Inferior parietal cortex (tissue), 1 donor: ENCODE data around the gene DDX39A.

Experiments used
- DNase-seq: peaks from one replicate; pipeline ENCODE4 v3.0.0-alpha.2; 2016; ENCODE audit errors: extremely low spot score

DDX39A gene

DNA sequence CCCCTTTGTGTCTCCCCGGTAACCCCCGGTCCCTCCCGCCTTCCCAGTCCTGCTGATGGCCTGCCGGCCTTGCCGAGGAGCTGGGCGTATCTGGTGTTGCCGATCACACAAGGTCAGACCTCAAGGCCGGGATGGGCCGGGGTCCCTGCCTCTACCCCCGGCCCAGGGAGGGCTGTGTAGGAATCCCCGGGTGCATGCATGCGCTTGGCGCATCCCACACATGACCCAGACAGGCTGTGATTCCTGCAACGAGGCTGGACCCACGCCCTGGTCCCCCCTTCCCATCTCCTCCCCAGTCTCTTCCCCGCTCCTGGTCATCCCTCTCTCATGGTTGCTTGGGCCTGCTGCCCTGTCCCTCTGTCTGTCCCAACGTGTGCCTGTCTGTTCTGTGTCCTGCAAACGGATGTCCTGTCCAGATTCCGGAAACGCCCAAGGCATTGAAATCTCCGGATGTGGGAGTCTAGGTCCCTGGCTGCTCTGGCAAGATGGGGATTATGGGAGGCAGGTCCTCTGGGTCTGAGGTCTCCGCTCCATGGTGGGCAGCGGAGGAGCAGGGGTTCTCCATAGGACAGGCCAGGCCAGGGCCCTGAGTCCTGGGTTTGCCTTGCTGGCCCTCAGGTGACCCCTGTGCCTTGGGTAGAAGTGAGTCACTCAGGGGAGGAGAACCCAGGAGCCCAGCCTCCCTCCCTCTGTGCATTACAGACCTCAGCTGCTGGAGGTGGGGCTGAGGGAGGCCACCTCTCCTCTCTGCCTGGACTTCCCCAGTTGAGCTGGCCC lies 15.6 kb upstream of the DDX39A start:
- no peak for DNase-seq

DNA sequence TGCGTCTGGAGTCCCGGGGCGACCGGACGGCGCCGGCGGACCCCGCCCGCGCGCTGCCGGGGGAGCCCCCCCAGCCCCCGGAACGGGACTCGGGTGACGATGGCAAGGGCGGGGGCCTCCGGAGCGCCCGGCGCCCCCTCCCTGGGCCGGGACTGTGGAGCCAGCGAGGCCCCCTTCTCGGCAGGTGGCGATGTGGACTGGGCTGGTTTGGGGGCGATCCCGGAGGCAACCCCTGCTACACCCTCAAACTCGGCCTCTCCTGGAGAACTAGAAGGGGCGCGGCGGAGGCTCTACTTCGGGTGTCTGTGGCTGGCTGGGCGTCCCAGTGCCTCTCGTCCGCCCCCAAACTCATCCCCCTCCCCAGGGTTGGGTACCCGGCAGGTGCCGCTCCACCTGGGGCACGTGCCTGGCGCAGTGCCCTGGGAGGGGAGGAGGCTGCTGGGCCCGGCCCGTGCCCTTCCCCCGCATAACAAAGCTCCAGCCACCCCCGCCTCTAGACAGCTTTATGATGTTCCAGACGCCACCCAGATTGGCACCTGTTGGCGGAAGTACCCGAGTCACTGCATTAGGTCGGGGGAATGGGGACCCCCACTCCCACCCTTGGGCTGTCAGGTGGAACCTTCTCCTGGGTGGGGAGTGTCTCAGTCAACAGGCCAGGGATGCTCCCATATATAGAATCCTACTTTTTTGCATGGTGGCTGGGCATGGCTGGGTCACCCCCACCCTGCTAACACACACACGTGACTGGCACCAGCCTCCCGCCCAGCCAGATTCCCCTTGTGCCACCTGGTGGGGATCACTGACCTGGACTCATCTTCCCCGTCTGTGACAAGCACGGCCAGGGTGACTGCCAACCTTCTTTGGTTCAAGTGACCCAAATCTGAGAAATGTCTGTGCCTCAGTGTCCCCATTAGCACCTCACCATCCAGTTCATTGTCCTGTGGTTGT lies 14.7 kb upstream of the DDX39A start:
- no peak for DNase-seq

DNA sequence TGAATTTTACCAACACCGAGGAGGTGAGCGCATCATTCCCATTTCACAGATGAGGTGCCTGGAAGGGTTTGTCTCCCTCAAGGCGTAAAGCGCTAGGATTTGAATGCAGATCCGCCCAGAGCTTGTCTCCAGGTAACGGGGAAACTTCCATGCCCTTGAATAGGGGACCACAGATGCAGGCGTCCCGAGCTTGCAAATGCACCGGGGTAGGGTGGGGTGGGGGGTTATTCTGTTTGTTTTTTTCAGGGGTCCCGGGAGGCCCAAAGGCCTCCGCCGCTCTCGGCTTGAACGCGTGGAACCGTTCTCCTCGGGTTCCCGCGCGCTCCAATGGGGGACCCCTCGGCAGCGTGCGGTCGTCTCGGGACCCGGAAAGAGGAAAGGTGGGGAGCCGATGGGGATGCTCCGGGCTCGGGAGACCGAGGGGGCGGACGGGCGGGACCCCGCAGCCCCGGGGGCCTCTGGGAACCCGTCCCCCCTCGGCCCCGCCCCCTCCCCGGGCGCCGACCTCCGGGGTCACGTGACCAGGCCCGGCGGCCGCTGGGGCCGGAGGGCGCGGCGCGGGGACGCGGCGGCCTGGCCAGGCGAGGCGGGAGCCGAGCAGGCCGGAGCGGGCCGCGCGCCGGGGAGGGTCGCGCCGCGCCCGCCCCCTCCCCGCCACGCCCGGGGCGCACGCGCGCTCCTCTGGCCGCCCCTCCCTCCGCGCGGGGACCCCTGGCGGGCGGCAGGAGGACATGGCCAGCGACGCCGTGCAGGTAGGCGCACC lies 13.8 kb upstream of the DDX39A start, which contains the start of gene PKN1:
PKN1 (plus strand) TSS at position 516 of the 763 bp plus-strand sequence; CDS start at position 732, 216 bp downstream.
- no peak for DNase-seq

DNA sequence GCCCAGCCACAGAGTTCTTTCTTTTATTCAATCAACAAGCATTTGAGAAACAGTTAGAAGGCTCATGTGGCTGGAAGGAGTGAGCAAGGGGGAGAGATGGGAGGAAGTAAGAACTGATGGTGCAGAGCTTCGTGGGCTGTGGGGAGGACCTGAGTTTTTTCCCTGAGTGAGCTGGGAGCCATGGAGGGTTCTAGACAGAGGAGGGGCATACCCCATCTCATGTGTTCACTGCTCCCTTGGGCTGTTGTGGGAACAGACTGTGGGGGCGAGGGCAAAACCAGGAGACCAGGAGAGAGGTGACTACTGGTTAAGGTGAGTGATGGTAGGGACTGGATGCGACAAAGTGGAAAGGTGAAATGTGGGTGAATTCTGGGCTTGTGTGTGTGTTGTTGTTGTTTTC lies 11.6 kb upstream of the DDX39A start:
- no peak for DNase-seq

DNA sequence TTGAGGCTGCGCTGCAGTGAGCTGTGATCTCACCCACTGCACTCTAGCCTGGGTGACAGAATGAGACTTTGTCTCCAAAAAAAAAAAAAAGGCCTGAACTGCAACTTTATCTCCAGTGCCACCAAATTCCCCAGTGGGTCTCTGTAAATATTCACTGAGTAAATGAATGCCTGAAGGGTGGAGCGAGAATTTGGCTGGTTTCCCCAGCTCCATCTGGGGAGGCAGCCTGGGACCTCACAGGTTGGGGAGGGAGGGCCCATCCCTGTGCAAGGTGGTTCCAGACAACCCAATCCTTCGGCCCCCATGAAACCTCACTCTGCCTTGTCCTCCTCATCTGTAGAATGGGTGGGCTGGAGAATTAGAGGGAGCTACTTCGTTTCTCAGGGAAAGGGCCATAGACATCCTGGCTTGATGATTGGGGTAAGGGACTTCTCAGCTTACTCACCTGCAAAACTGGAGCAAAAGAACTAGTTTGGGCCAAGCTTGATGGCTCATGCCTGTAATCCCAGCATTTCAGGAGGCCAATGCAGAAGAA lies 9.8 kb upstream of the DDX39A start:
- DNase-seq = no peak

DNA sequence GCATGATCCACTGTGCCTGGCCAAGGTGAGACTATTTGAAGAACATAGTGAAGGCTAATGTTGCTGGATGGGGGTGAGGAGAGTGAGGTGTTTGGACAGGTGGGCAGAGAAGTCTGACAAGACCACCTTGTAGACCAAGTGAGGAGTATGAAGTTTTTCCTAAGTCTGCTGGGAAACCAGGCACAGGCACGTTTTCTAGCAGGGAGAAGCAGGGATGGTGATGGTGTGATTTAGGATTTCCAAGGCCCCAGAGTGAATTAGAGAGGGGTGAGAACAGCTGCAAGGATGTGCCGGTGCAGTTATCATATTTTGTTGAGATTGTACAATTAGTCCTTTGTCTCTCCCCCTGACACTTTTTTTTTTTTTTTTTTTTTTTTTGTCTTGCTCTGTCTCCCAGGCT lies 8.3 kb upstream of the DDX39A start:
- DNase-seq = no peak

DNA sequence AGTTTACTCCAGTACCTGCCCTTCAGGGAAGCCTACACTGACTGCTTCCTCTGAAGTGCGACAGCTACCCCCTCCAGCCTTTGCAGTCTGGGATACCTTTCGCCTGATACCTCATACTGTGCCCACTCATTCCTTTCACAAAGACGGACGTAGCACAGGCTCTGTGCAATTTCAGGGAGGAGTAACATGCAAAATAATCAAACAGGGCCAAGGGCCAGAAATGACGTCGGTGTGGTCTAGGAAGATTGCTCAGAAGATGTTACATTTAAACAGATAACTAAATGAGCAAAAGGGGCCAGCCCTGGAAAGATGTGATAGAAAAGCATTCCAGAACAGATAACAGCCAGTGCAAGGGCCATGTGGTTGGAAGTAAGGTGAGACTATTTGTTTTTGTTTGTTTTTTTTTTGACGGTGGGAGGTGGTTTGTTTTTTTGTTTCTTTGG lies 6.6 kb upstream of the DDX39A start:
- DNase-seq = no peak

DNA sequence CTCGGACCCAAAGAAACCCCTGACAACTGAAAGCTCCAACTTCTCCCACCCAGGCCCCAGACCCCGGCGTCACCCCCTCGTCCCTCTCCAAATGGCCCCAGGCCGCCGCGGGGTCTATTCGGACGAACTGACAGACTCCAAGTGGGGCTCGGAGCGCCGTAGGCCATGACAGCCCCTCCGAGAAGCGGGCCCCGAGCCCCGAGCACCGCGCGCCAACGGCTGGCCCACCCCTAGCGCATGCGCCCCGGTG lies 360 bp downstream of the DDX39A start:
- peak; percentile 56 for DNase-seq

DNA sequence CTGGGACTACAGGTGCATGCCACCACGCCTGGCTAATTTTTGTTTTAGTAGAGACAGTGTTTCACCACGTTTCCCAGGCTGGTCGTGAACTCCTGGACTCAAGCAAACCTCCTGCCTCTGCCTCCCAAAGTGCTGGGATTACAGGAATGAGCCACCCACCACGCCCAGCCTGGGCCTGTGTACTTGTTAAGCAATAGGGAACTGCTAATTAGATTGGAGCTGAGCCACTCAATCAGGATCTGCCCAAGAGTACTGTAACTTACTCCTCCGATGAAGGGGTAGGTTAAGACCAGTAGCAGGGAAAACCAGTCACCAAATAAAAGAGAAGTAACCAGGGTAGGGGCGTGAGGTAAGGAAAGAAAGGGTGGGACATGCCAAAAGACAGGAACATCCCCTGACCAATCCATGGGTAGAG lies 2.3 kb downstream of the DDX39A start:
- DNase-seq = no peak

DNA sequence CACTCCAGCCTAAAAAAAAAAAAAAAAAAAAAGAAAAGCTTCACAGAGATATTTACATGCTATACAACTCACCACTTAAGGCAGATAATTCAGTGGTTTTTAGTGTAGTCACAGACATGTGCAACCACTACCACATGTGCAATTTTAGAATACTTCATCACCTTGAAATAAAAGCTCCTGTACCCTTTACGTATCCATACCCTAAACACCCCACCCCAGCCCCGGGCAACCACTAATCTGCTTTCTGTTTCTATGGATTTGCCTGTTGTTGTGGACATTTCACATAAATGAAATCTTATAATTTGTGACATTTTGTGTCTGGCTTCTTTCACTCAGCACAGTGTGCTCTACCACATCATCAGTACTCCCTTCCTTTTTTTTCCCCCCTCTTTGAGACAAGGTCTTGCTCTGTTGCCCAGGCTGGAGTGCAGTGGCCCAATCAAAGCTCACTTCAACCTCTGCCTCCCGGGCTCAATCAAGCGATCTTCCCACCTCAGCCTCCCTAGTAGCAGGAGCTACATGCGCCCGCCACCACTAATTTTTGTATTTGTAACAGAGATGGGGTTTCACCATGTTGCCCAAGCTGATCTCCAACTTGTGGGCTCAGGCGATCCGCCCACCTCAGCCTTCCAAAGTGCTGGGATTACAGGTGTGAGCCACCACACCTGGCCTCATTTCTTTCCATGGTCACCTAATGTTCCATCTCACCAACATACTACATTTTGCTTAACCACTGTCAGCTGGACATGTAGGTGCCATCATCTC lies 4.0 kb downstream of the DDX39A start:
- no peak for DNase-seq

DNA sequence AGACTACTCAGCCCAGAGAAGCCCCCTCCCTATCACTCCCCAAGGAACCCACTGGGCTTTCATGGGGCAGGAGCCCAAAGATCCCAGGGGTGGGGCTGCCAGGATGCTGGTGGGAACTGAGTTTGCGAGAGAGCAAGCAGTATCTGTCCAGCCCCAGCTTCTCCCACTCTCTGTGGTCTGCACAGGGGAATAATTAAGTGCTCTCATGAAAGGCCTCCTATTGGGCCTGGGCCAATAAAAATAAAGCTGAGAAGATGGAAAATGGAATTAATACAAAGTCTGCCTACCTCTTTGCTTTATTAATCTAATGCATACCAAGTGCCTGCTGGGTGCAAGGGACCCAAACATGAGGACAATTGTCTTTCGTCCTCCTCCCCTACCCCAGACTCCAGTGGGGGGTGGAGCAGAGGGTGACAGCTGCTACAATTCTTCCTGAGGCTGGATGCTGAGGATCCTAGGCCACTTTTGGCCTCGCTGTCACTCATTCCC lies 5.4 kb downstream of the DDX39A start:
- DNase-seq = no peak

DNA sequence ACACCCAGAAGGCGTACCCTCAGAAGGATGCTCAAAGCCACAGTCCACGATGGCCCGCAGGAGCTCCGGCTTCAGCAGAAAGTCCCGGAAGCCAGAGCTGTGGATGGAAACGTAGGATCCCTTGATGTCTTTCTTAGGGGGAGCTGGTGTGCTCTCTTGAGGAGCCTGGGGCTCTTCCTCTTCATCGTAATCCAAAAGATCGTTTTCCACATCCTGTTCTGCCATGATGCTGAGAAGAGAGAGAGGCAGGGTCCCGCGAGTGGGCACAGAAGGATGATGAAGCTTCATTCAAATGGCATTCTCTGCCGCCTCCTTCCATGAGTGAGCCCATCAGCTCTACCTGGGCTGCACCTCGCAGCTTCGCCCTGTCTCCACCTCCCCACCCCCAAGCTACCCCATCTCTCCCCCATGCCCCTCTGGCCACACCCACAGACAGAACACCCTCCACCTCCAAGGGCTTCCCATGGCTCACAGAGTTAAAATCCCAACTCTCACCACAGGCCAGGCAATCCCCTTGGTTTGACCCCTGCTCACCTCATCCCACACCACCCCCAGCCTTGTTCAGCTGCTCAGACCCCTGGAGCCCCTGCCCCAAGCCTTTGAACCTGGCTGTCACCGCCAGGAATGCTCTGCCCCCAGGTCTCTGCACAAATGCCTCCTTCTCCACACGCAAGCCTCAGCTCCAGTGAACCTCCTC lies 6.0 kb downstream of the DDX39A start:
- DNase-seq = no peak

DNA sequence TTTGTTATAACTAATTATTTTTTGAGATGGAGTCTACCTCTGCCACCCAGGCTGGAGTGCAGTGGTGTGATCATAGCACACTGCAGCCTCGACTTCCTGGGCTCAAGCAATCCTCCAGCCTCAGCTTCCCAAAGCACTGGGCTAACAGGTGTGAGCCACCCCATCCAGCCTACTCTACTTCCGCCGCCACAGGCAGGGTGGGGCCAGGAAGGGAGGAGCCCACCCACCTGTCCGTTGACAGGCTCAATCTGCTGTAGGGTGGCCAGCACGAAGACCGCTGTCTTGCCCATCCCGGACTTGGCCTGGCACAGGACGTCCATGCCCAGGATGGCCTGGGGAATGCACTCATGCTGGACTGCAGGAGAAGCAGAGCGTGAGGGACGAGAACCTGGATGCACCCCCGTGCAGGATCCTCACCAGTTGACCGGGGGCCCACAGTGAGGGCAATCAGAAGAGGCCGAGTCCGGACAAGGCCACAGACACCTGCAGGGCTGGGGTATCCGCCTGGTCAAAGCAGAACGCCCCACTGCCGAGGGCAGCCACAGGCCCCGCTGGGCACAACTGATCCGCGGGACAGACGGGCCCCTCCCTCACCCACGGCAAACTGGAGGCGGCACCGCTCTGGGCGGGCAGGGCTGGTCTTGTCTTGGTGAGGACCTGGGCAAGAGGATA lies 6.7 kb downstream of the DDX39A start:
- no peak for DNase-seq

DNA sequence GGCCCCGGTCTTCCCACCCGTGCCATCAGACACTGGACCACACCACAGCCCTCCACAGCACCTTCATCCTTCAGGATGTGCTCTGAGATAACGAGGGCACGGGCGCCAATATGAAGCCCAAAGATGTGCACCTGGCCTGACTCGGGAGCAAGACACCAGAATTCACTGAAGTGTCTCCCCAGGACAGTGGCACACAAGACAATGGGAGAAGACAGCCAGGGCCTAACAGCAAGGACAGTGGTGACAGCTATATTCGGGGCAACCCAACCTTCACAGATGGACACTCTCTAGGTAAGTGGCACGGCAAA lies 7.2 kb downstream of the DDX39A start:
- DNase-seq = no peak

DNA sequence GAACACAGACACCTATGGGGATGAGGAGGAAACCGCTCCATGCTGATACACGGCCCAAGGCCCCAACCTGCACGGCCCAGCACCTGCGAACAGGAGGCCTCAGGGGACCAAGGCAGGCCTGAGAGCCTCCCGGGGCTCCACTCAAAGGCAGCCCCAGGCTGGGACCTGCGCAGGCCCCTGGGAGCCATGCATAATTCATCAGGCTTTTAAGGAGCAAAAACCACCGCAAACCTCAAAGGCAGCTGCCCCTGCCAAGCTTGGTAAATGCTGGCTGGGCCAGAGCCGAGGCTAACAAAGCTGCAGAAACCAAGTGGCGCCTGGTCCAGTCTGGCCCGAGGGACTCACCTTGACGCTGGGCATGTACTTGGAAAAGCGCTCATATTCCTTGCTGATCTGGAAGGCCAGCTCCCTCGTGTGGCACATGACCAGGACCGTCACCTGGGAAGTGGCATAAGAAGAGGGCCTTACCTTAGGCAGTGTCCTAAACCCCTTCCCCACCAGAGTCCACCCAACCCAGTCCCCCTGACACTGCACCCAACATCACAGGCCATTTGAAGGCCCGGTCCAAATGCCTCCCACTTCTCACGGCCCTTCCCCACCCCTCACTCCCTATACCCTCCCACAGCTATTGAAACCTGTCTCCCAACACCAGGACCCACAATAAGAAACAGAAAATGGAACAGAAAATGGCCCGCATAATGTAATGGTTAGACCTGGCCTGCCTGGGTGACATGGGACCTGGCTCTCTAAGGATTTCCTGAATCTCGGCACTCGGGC lies 7.8 kb downstream of the DDX39A start:
- no peak for DNase-seq

DNA sequence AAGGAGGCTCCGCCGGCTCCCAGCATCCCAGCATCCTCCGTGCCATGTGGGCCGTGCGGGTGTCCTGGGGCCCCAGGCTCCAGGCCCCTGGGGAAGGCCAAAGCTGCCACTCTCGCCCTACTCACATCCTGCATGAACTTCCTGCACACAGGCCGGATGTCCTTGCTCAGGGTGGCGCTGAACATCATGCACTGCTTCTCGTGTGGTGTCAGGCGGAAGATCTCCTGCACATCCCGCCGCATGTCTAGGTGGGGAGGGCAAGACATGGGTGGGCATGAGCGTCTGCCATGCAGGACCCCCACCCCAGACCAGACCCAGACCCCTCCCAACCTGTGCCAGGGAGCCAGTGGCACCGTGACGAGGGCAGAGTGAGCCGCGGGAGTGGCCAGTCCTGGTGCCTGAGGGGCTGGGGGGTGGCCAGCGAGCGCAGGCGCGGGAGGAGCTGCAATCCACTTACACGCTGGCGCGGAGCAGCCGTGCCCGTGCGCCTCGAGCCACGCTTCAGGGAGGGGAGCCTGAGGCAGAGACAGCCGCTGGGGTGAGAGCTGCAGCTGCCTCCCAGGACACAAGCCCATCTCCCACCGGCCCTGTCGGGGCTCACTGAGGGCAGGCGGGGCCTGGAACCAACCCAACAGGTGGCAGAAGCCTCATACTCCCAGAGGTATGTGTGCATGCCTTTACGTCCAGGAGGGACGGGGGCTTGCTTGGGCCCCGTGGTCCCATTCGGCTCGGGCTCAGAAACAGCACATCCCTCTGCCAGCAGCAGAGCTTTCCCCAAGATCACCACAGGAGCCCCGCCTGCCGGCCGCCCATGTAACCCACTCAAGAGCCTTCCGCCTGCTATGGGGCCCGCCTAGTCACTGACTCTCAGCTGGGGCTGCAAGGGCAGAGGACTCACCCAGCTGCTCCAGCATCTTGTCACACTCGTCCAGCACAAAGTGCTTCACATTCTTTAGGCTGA lies 8.8 kb downstream of the DDX39A start:
- DNase-seq = no peak

DNA sequence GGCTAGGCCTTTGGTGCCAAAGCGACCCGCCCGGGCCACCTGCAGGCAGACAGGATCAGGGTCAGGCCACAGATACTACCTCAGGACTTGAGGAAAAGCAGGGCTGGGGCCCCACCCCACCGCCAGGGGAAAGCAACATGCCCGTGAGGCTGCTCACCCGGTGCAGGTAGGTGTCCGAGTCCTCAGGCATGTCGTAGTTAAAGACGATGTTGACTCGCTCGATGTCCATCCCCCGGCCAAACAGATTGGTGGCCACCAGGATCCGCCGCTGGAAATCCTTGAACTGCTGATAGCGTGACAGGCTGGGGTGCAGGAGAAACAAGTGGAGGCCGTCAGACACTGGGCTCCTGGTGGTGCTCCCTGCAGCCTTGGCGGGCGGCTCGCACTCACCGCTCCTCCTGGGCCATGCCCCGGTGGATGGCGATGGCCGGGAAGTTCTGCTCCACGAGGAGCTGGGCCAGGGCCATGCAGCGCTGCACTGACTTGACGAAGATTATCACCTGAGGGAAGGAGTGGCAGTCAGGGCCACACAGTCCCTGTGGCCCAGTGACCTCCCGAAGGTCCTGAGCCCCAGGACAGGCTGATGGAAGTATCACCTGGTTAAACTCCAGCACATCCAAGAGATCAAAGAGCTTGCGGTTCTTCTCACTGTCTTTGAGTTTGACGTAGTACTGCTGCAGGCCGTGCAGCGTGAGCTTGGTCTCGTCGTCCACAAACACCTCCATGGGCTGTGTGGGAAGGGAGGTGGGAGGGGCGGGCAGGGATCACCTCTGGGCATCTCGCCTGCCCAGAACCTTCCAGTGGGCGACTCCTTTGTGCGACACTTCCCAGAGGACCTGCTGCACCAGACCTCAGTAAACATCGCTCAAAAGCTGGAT lies 9.8 kb downstream of the DDX39A start:
- no peak for DNase-seq
